H9 (cell line): Measurements from ENCODE around the gene PHF12. TPM values are rescaled to one million over a fixed set of nuclear protein-coding genes. Genes with fewer than 3 reads are reported as not detected.
A peak's percentile ranks its signal among the peaks of the same experiment; 100 is the strongest.

ENCODE experiments used
- DNase-seq: peaks from one replicate; pipeline ENCODE4 v3.0.0-alpha.2; 2017
- H2AFZ ChIP-seq: one replicate; pipeline ENCODE4 v1.6.1; 2013; ENCODE audit warnings: mild to moderate bottlenecking, low read length, control low read depth, moderate library complexity
- H2AK5ac ChIP-seq: 2 replicates; pipeline ENCODE4 v1.6.1; 2013; ENCODE audit warnings: low read length, control low read depth, mixed read lengths; ENCODE audit not compliant: insufficient read length
- H2BK120ac ChIP-seq: one replicate; pipeline ENCODE4 v1.6.1; 2013; ENCODE audit warnings: low read depth, mild to moderate bottlenecking, low read length, control low read depth, inconsistent platforms; ENCODE audit not compliant: poor library complexity, severe bottlenecking
- H2BK12ac ChIP-seq: 2 replicates; pipeline ENCODE4 v1.6.1; 2013; ENCODE audit warnings: low read length, control low read depth, mixed read lengths, low read depth; ENCODE audit not compliant: insufficient read length
- H2BK15ac ChIP-seq: 2 replicates; pipeline ENCODE4 v1.6.1; 2013; ENCODE audit warnings: low read depth, low read length, control low read depth
- H2BK20ac ChIP-seq: one replicate; pipeline ENCODE4 v1.6.1; 2013; ENCODE audit warnings: low read depth, mild to moderate bottlenecking, low read length, control low read depth, inconsistent platforms; ENCODE audit not compliant: poor library complexity, severe bottlenecking
- H2BK5ac ChIP-seq: 2 replicates; pipeline ENCODE4 v1.6.1; 2013; ENCODE audit warnings: low read length, control low read depth, mixed read lengths; ENCODE audit not compliant: insufficient read length
- H3K14ac ChIP-seq: 2 replicates; pipeline ENCODE4 v1.6.1; 2013; ENCODE audit warnings: low read length, control low read depth; ENCODE audit not compliant: insufficient read depth
- H3K18ac ChIP-seq: 2 replicates; pipeline ENCODE4 v1.6.1; 2013; ENCODE audit warnings: low read depth, mild to moderate bottlenecking, mixed read lengths, low read length, control low read depth; ENCODE audit not compliant: insufficient read length
- H3K23ac ChIP-seq: 2 replicates; pipeline ENCODE4 v1.6.1; 2013; ENCODE audit warnings: low read length, control low read depth, mixed read lengths, low read depth; ENCODE audit not compliant: insufficient read length
- H3K23me2 ChIP-seq: 2 replicates; pipeline ENCODE4 v1.6.1; 2013; ENCODE audit warnings: low read depth, mild to moderate bottlenecking, mixed read lengths, low read length, control low read depth; ENCODE audit not compliant: insufficient read length, poor library complexity, severe bottlenecking
- H3K27ac ChIP-seq: 2 replicates; pipeline ENCODE4 v1.5.1; 2013; ENCODE audit warnings: low read length, control low read depth, mixed read lengths, low read depth; ENCODE audit not compliant: insufficient read length
- H3K27me3 ChIP-seq: 2 replicates; pipeline ENCODE4 v1.6.1; 2013; ENCODE audit warnings: low read length, control low read depth, inconsistent platforms; ENCODE audit not compliant: insufficient read depth
- H3K4ac ChIP-seq: 2 replicates; pipeline ENCODE4 v1.6.1; 2013; ENCODE audit warnings: low read depth, mild to moderate bottlenecking, control low read depth, inconsistent platforms, low read length, moderate library complexity
- H3K4me1 ChIP-seq: 2 replicates; pipeline ENCODE4 v1.6.1; 2013; ENCODE audit warnings: low read length, control low read depth, inconsistent platforms; ENCODE audit not compliant: insufficient read depth
- H3K4me2 ChIP-seq: 2 replicates; pipeline ENCODE4 v1.6.1; 2013; ENCODE audit warnings: low read length, control low read depth, mixed read lengths; ENCODE audit not compliant: insufficient read length, insufficient read depth
- H3K56ac ChIP-seq: 2 replicates; pipeline ENCODE4 v1.6.1; 2013; ENCODE audit warnings: low read depth, mild to moderate bottlenecking, mixed read lengths, low read length, control low read depth; ENCODE audit not compliant: insufficient read length
- H3K79me1 ChIP-seq: 2 replicates; pipeline ENCODE4 v1.6.1; 2013; ENCODE audit warnings: low read depth, mild to moderate bottlenecking, moderate library complexity, low read length, control low read depth, inconsistent platforms; ENCODE audit not compliant: insufficient read depth, poor library complexity, severe bottlenecking
- H3K79me2 ChIP-seq: 2 replicates; pipeline ENCODE4 v1.6.1; 2013; ENCODE audit warnings: low read length, control low read depth, inconsistent platforms; ENCODE audit not compliant: insufficient read depth
- H3K9ac ChIP-seq: 2 replicates; pipeline ENCODE4 v1.6.1; 2013; ENCODE audit warnings: low read length, control low read depth, mixed read lengths; ENCODE audit not compliant: insufficient read length; ENCODE audit errors: extremely low read depth
- H3K9me3 ChIP-seq: one replicate; pipeline ENCODE4 v1.6.1; 2013; ENCODE audit warnings: low read depth, low read length, inconsistent platforms; ENCODE audit not compliant: control insufficient read depth
- H3T11ph ChIP-seq: one replicate; pipeline ENCODE4 v1.6.1; 2013; ENCODE audit warnings: mild to moderate bottlenecking, low read length, control low read depth, inconsistent platforms
- H4K20me1 ChIP-seq: one replicate; pipeline ENCODE4 v1.6.1; 2013; ENCODE audit not compliant: control insufficient read depth, insufficient read length, insufficient read depth
- H4K5ac ChIP-seq: 2 replicates; pipeline ENCODE4 v1.6.1; 2013; ENCODE audit warnings: low read depth, mild to moderate bottlenecking, mixed read lengths, low read length, control low read depth; ENCODE audit not compliant: insufficient read length
- H4K8ac ChIP-seq: replicated peaks from 2 replicates; pipeline ENCODE4 v1.6.1; 2013; ENCODE audit warnings: low read length, control low read depth, mixed read lengths, low read depth; ENCODE audit not compliant: insufficient read length
- H4K91ac ChIP-seq: 2 replicates; pipeline ENCODE4 v1.6.1; 2013; ENCODE audit warnings: low read depth, mild to moderate bottlenecking, moderate library complexity, mixed read lengths, low read length, control low read depth; ENCODE audit not compliant: insufficient read length
- H3K27ac Mint-ChIP-seq, 3 experiments: 2 replicates in 2 of 3; 3 replicates in 1 of 3; pipeline ENCODE4 v1.8.0; 2020 to 2021; ENCODE audit warnings: mixed read lengths in 3 of 3, mild to moderate bottlenecking in 1 of 3, moderate library complexity in 1 of 3
- H3K27me3 Mint-ChIP-seq: 2 replicates; pipeline ENCODE4 v1.8.0; 2021; ENCODE audit warnings: low read depth, mild to moderate bottlenecking, moderate library complexity, mixed read lengths
- H3K36me3 Mint-ChIP-seq, 3 experiments: 2 replicates in 2 of 3; 3 replicates in 1 of 3; pipeline ENCODE4 v1.8.0; 2020 to 2021; ENCODE audit warnings: low read depth in 3 of 3, mixed read lengths in 3 of 3; ENCODE audit not compliant: insufficient read depth in 1 of 3
- H3K4me1 Mint-ChIP-seq, 2 experiments: 2 replicates each; pipeline ENCODE4 v1.8.0; 2020; ENCODE audit warnings: mixed read lengths in 2 of 2
- H3K4me3 Mint-ChIP-seq, 2 experiments: 2 replicates in 1 of 2; 3 replicates in 1 of 2; pipeline ENCODE4 v1.8.0; 2020 to 2021; ENCODE audit warnings: mild to moderate bottlenecking in 2 of 2, mixed read lengths in 2 of 2, moderate library complexity in 1 of 2
- H3K9me3 Mint-ChIP-seq, 2 experiments: 2 replicates in 1 of 2; 3 replicates in 1 of 2; pipeline ENCODE4 v1.8.0; 2020; ENCODE audit warnings: mild to moderate bottlenecking in 2 of 2, mixed read lengths in 2 of 2, moderate library complexity in 1 of 2
- WGBS: extraction: QIAGEN DNeasy Blood & Tissue Kit; methylation state at CpG from one replicate; pipeline ENCODE4 v1.1.7; 2013; ENCODE audit warnings: missing lambda C conversion rate, low lambda C conversion rate, mixed read lengths; ENCODE audit not compliant: insufficient read length; ENCODE audit errors: extremely low coverage; 5-methylcytosine and 5-hydroxymethylcytosine counted together
- total RNA-seq: library from RNA; stranded (reverse); gene quantifications from 2 replicates; pipeline ENCODE4 v1.2.1, GENCODE V29; 2021
- TF ChIP-seq, protein P1 (sequence below): fragments of 200-600 bp; sonication (generic); conservative IDR thresholded peaks from 3 replicates; pipeline ENCODE4 v1.8.0; 2021; ENCODE audit warnings: antibody characterized with exemption, mild to moderate bottlenecking

PHF12 gene
- total RNA-seq, 1 experiment from 2014 or later, result 62.1 TPM

- no peak overlapping the region for H3T11ph ChIP-seq
- 0 out of 2 replicates have a peak overlapping the region, but pooled peaks have one; percentile 68 for H2BK15ac ChIP-seq
- no peak overlapping the region for H2BK12ac ChIP-seq
- no peak overlapping the region for H2BK20ac ChIP-seq
- no peaks in the 10 kb centered on the region for H4K20me1 ChIP-seq
- no peak overlapping the region for H2AFZ ChIP-seq
- H3K79me2 ChIP-seq, result no peaks in the 10 kb centered on the region
- TF ChIP-seq, protein P1, sequence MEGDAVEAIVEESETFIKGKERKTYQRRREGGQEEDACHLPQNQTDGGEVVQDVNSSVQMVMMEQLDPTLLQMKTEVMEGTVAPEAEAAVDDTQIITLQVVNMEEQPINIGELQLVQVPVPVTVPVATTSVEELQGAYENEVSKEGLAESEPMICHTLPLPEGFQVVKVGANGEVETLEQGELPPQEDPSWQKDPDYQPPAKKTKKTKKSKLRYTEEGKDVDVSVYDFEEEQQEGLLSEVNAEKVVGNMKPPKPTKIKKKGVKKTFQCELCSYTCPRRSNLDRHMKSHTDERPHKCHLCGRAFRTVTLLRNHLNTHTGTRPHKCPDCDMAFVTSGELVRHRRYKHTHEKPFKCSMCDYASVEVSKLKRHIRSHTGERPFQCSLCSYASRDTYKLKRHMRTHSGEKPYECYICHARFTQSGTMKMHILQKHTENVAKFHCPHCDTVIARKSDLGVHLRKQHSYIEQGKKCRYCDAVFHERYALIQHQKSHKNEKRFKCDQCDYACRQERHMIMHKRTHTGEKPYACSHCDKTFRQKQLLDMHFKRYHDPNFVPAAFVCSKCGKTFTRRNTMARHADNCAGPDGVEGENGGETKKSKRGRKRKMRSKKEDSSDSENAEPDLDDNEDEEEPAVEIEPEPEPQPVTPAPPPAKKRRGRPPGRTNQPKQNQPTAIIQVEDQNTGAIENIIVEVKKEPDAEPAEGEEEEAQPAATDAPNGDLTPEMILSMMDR, result no peak
- H2AK5ac ChIP-seq, result no peak overlapping the region
- H4K8ac ChIP-seq, result no peak overlapping the region
- H3K14ac ChIP-seq, result no peak overlapping the region
- H3K4me1 Mint-ChIP-seq, result peaks cover 14 to 21% of the 10 kb centered on the region in 2 experiments
- no peak overlapping the region for H3K9ac ChIP-seq
- no peaks in the 10 kb centered on the region; the same call in 1 of the 2 replicates for H3K4me1 ChIP-seq
- H3K79me1 ChIP-seq, result no peaks in the 10 kb centered on the region
- peaks cover 6% of the 10 kb centered on the region for H3K27me3 Mint-ChIP-seq
- no peaks in the 10 kb centered on the region for H3K9me3 ChIP-seq
- no peak overlapping the region for H3K23ac ChIP-seq
- no peak overlapping the region for H3K4me3 Mint-ChIP-seq
- H3K27ac ChIP-seq, result no peak overlapping the region
- H3K27ac Mint-ChIP-seq, result peak overlapping the region in 1 of 3 experiments; percentile 21; a peak in 2 of 7 replicates
- no peak overlapping the region for H3K4me2 ChIP-seq
- no peak overlapping the region for H4K91ac ChIP-seq
- H3K36me3 Mint-ChIP-seq, result peaks cover 5 to 11% (median 6%) of the 10 kb centered on the region in 3 experiments; a peak in 6 of 7 replicates
- peaks cover 3% of the 10 kb centered on the region for H3K23me2 ChIP-seq
- H4K5ac ChIP-seq, result no peak overlapping the region
- no peak for DNase-seq
- H3K27me3 ChIP-seq, result no peaks in the 10 kb centered on the region
- H2BK5ac ChIP-seq, result no peak overlapping the region
- H3K18ac ChIP-seq, result no peak overlapping the region
- no peaks in the 10 kb centered on the region for H3K9me3 Mint-ChIP-seq
- no peak overlapping the region for H3K4ac ChIP-seq
- H2BK120ac ChIP-seq, result no peak overlapping the region
- H3K56ac ChIP-seq, result no peak overlapping the region
- whole genome bisulfite sequencing, result no CpG with 5 or more reads among the region's 11 CpGs
Measured at GRCh38 chr17:28864991-28865849, 86.1 kb downstream of the PHF12 start.
